Psoas muscle (tissue), 8 donors: ENCODE data around the gene RLF. TPM values are rescaled to one million over a fixed set of nuclear protein-coding genes. Genes with fewer than 3 reads are reported as not detected.

Experiments
- ATAC-seq, 4 donors: fragments of 200-7000 bp; cut with Tn5 transposase; one replicate each; pipeline ENCODE4 v1.9.1; 2020; ENCODE audit warnings: moderate library complexity in 3 of 4, mild to moderate bottlenecking in 2 of 4
- DNase-seq, 2 donors: peaks; one replicate each; pipeline ENCODE4 v3.0.0-alpha.2; 2020
- H3K27ac ChIP-seq: fragments of 200-600 bp; one replicate; pipeline ENCODE4 v1.8.0; 2022
- H3K27me3 ChIP-seq, 3 donors: fragments of 200-600 bp in 1 of 3; one replicate each; pipeline versions ENCODE4 v1.6.1 to v1.8.0; 2013 to 2022; ENCODE audit warnings: low read length in 2 of 3, mild to moderate bottlenecking in 2 of 3, moderate library complexity in 1 of 3; ENCODE audit not compliant: insufficient read depth in 3 of 3
- H3K36me3 ChIP-seq, 2 donors: fragments of 200-600 bp in 1 of 2; one replicate each; pipeline versions ENCODE4 v1.6.1 to v1.8.0; 2013 to 2022; ENCODE audit warnings: low read depth in 1 of 2, mild to moderate bottlenecking in 1 of 2, moderate library complexity in 1 of 2; ENCODE audit not compliant: insufficient read depth in 1 of 2
- H3K4me1 ChIP-seq: fragments of 200-600 bp; one replicate; pipeline ENCODE4 v1.8.0; 2022
- H3K4me3 ChIP-seq: fragments of 200-600 bp; one replicate; pipeline ENCODE4 v1.8.0; 2022; ENCODE audit warnings: mild to moderate bottlenecking
- H3K9me3 ChIP-seq: fragments of 200-600 bp; one replicate; pipeline ENCODE4 v1.8.0; 2022
- CTCF ChIP-seq: fragments of 200-600 bp; IDR thresholded peaks from one replicate; pipeline ENCODE4 v1.8.0; 2022; ENCODE audit warnings: antibody characterized with exemption
- WGBS, 3 donors: extraction: QIAGEN DNeasy Blood & Tissue Kit; methylation state at CpG; one replicate each; pipeline versions ENCODE4 v1.1.6 to v1.1.7; 2013; 5-methylcytosine and 5-hydroxymethylcytosine counted together
- intact Hi-C, 2 donors: fragments of 100-400 bp; cut with DNase I; formaldehyde crosslinking; loops; one replicate each; pipeline versions ENCODE4 v1.11.0 to v1.14.2; 2022
- polyA plus RNA-seq, 3 donors: library from polyadenylated mRNA; stranded (reverse); fragments of 200-250 nt; gene quantifications; one replicate each; pipeline ENCODE4 v1.2.3, GENCODE V29; 2013
- total RNA-seq, 4 donors: library from RNA; stranded (reverse); fragmentation: NEBNext Ultra II Directional in 2 of 4; extraction: Animal tissue kit (Norgen Biotek cat#: 25700) in 2 of 4; gene quantifications; one replicate each; pipeline versions ENCODE4 v1.2.1 to v1.2.4, GENCODE V29; 2021 to 2023
- donor health status: healthy with polysubstance abuse.
- donor health status: DM: no; HTN: no; CAD: no; lungs with moderate emphysema.
- donor health status: Bipolar disorder and iron deficiency.
- donor health status: healthy.
- donor health status: DM: yes; HTN: yes; CAD: no.
- donor health status: DM: no; HTN: no; CAD: no.
- donor health status: DM: no; HTN: no; CAD: no.
- donor health status: DM: yes; HTN: yes; CAD: no.

Gene RLF
- total and polyA plus RNA-seq, 7 donors, result 4.5 to 16.4 (median 10.3) TPM

DNA sequence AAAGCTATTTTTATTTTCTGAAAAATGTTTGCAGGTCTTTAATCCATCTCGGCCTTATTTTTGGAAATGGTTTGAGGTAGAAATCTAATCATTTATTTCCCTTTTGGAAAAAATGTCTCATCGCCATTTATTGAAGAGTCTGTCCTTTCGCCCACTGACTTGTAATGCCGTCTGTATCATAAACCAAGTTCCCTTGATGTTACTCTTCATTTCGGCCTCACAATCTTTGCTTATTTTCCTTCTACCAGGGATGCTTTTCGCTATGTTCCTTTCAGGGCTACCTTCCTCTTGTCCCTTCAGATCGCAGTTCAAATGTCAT is 422 bp upstream of the RLF start:
- TF ChIP-seq CTCF, result no peak
- ATAC-seq, result no peak
- no peak for DNase-seq
- 32 to 39% (median 35%) methylated on average over 7 of the region's 7 CpGs for WGBS, 3 donors
- peak overlapping the region; percentile 98 for H3K27ac ChIP-seq
- H3K36me3 ChIP-seq, result no peaks in the 10 kb centered on the region
- H3K27me3 ChIP-seq, result no peaks in the 10 kb centered on the region
- peak overlapping the region; percentile 95 for H3K4me3 ChIP-seq
- H3K4me1 ChIP-seq, result peaks cover 31% of the 10 kb centered on the region
- no peaks in the 10 kb centered on the region for H3K9me3 ChIP-seq
- intact Hi-C loops, result loop anchor here (5.0 to 10.0 kb wide), 2 partner anchors 94 to 97 kb away; partner anchors contain the start of gene ZMPSTE24 (in 2 of the 2)

GRCh38 chr1:40161888-40162397 is 756 bp downstream of the RLF start:
- H3K9me3 ChIP-seq, result no peaks in the 10 kb centered on the region
- no peaks in the 10 kb centered on the region for H3K36me3 ChIP-seq
- intact Hi-C loops, result loop anchor here (5.0 to 10.0 kb wide), 2 partner anchors 93 to 95 kb away; partner anchors contain the start of gene ZMPSTE24 (in 2 of the 2)
- ATAC-seq, result peak in 1 of 4 donors; percentile 76
- H3K4me3 ChIP-seq, result peak overlapping the region; percentile 95
- H3K27ac ChIP-seq, result peak overlapping the region; percentile 98
- WGBS, 3 donors, result 0 to 1% (median 1%) methylated on average over 16 of the region's 16 CpGs
- DNase-seq, result no peak
- H3K27me3 ChIP-seq, result no peaks in the 10 kb centered on the region
- no peak for TF ChIP-seq CTCF
- peaks cover 31% of the 10 kb centered on the region for H3K4me1 ChIP-seq

DNA sequence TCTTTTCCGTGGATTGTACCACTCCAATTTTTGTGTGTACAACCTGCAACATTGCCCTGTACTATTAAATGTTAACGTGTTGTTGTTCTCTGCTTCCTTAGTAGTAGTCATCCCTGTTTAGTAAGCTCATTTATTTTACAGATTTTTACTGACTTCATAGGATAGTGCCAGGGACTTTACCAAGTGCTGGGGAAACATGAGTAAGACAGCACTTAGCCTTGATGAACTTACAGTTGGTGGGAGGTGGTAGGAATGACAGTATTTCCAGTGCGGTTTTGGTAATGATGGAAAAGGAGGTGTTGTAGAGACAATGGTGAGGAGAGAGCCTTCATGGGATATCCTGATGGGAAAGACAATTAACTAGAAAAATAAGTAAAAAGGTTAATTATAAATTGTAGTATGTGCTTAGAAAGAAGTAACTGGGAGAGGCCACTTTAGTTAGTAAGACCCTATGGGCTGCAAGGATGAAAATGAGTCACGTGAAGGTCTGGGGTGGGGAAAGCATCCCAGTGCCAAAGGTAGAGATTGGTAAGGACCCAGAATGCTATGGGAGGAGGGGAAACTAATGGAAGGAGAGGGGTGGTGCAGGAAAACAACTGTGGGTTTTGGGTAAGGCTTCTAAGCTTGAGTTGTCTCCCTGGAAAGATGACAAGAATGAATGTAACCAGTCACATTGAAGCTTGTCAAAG is 1.7 kb downstream of the RLF start:
- no peaks in the 10 kb centered on the region for H3K9me3 ChIP-seq
- H3K4me3 ChIP-seq, result peak overlapping the region; percentile 95
- TF ChIP-seq CTCF, result no peak
- no peak for ATAC-seq
- peak overlapping the region; percentile 98 for H3K27ac ChIP-seq
- H3K4me1 ChIP-seq, result peaks cover 35% of the 10 kb centered on the region
- H3K27me3 ChIP-seq, result no peaks in the 10 kb centered on the region
- H3K36me3 ChIP-seq, result no peaks in the 10 kb centered on the region
- 9 to 14% (median 11%) methylated on average over 4 of the region's 4 CpGs for WGBS, 3 donors
- intact Hi-C loops, result loop anchor here (5.0 to 10.0 kb wide), 2 partner anchors 92 to 94 kb away; partner anchors contain the start of gene ZMPSTE24 (in 2 of the 2)
- no peak for DNase-seq

DNA sequence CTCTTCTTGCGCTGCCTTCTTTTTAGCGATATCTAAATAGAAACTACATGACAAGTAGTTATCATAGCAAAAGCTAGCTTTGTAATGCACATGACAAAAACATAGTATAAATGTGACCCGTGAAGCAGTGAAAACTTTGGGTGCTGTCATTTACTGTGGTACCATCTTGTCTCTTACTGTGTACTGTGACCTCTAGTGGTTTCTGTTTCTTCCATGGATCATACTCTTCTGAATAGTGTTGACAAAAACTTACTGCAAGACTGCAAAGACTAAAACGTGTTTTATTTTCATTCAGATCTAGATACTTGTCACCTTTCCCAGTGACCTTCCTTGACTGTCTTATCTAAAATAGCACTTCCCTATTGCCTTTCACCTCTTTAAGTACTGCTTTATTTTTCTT is 6.1 kb downstream of the RLF start:
- no peak for TF ChIP-seq CTCF
- DNase-seq (no peak), ATAC-seq (no peak)
- Histone ChIP-seq H3K4me1 (peaks cover 35% of the 10 kb centered on the region), H3K27me3 (no peaks in the 10 kb centered on the region), H3K27ac (no peak overlapping the region), H3K4me3 (no peak overlapping the region), H3K9me3 (no peaks in the 10 kb centered on the region), H3K36me3 (no peaks in the 10 kb centered on the region)
- intact Hi-C loops, result loop anchor here in 1 of 2 donors (10.0 kb wide), 1 partner anchor 87 kb away; the partner anchor contains the start of gene ZMPSTE24
- WGBS, 3 donors, result 70 to 81% (median 72%) methylated on average over 4 of the region's 4 CpGs
